HepG2 (cell line): ENCODE results near the gene TIFAB. TPM values are rescaled to one million over a fixed set of nuclear protein-coding genes. Genes with fewer than 3 reads are reported as not detected.

Experiments used
- ATAC-seq: fragments of 200-7000 bp; cut with Tn5 transposase; 3 replicates; pipeline ENCODE4 v1.9.1; 2020; ENCODE audit warnings: mild to moderate bottlenecking, moderate library complexity
- BruUV-seq: library from RNA; stranded (reverse); fragments of 400-500 nt; replicated peaks from 2 replicates; lab custom pipeline; 2021; lab: Mats Ljungman, UMichigan
- CTCF ChIA-PET: fragments of 300-600 bp; formaldehyde crosslinking; extraction: SDS; loops from one replicate; lab custom pipeline; 2021; ENCODE audit warnings: low total read pairs, inconsistent platforms, low intra/inter-chr PET ratio; lab: Yijun Ruan, JAX
- POLR2A ChIA-PET: fragments of 350-600 bp; sonication (Branson Sonifier 250); formaldehyde crosslinking; loops from one replicate; lab custom pipeline; 2020; ENCODE audit warnings: antibody characterized with exemption, inconsistent platforms; lab: Yijun Ruan, JAX
- DNase-seq: peaks from one replicate; pipeline ENCODE4 v3.0.0-alpha.2; 2015; ENCODE audit warnings: low spot score
- FAIRE-seq: peaks from 3 replicates; lab custom pipeline; 2011; peaks lifted over from hg19 to GRCh38; lab: Jason Lieb, UNC
- H2AFZ ChIP-seq: one replicate; pipeline ENCODE4 v1.6.1; 2011; ENCODE audit warnings: low read length, inconsistent platforms
- H3K27ac ChIP-seq: fragments of 300-600 bp; 3 replicates; pipeline ENCODE4 v1.8.0; 2011; ENCODE audit warnings: mixed run types, mild to moderate bottlenecking, mixed read lengths, low read length, inconsistent platforms; ENCODE audit not compliant: insufficient read depth; ENCODE audit errors: extremely low read length
- H3K27me3 ChIP-seq, 2 experiments: fragments of 200-600 bp in 1 of 2; 2 replicates in 1 of 2; 3 replicates in 1 of 2; pipeline versions ENCODE4 v1.6.0 to v1.8.0; 2011; ENCODE audit warnings: low read length in 2 of 2, mild to moderate bottlenecking in 2 of 2, moderate library complexity in 2 of 2, inconsistent platforms in 1 of 2; ENCODE audit not compliant: insufficient read depth in 2 of 2, control insufficient read depth in 1 of 2
- H3K36me3 ChIP-seq, 2 experiments: fragments of 200-600 bp in 1 of 2; replicated peaks in 1 of 2; 2 replicates in 1 of 2; 3 replicates in 1 of 2; pipeline versions ENCODE4 v1.5.1 to v1.8.0; 2011; ENCODE audit warnings: low read length in 2 of 2, inconsistent platforms in 1 of 2; ENCODE audit not compliant: insufficient read depth in 2 of 2, control insufficient read depth in 1 of 2
- H3K4me1 ChIP-seq: 2 replicates; pipeline ENCODE4 v1.5.1; 2012; ENCODE audit warnings: low read length, inconsistent platforms; ENCODE audit not compliant: insufficient read depth
- H3K4me2 ChIP-seq: 2 replicates; pipeline ENCODE4 v1.6.0; 2011; ENCODE audit warnings: low read depth, low read length, inconsistent platforms
- H3K4me3 ChIP-seq, 3 experiments: fragments of 200-600 bp in 1 of 3; sonication (generic), shearing (Covaris generic) in 1 of 3; replicated peaks in 1 of 3; 2 replicates each; pipeline ENCODE4 v1.5.1; 2011 to 2016; ENCODE audit warnings: low read length in 3 of 3, inconsistent platforms in 2 of 3, low read depth in 2 of 3, mild to moderate bottlenecking in 2 of 3, control low read depth in 1 of 3, mixed read lengths in 1 of 3; ENCODE audit not compliant: insufficient read depth in 1 of 3
- H3K79me2 ChIP-seq: one replicate; pipeline ENCODE4 v1.6.1; 2011; ENCODE audit warnings: low read length, inconsistent platforms; ENCODE audit not compliant: insufficient read depth
- H3K9ac ChIP-seq: 2 replicates; pipeline ENCODE4 v1.6.0; 2011; ENCODE audit warnings: mild to moderate bottlenecking, low read depth, low read length, inconsistent platforms; ENCODE audit not compliant: insufficient read depth
- H3K9me3 ChIP-seq: 2 replicates; pipeline ENCODE4 v1.5.1; 2012; ENCODE audit warnings: mild to moderate bottlenecking, low read length
- H4K20me1 ChIP-seq: 2 replicates; pipeline ENCODE4 v1.6.0; 2011; ENCODE audit warnings: inconsistent platforms, mild to moderate bottlenecking, low read length, moderate library complexity; ENCODE audit not compliant: insufficient read depth
- AHR ChIP-seq: IDR thresholded peaks from 2 replicates; pipeline ENCODE4 v1.6.1; 2018; ENCODE audit warnings: missing genetic modification reagents, missing compliant biosample characterization
- ATF6 ChIP-seq: sonication (generic); formaldehyde crosslinking; conservative IDR thresholded peaks from 2 replicates; pipeline ENCODE4 v1.4.0; 2020; ENCODE audit warnings: missing genetic modification reagents
- CBFB ChIP-seq: sonication (generic); formaldehyde crosslinking; IDR thresholded peaks from 2 replicates; pipeline ENCODE4 v1.4.0; 2020; ENCODE audit warnings: missing genetic modification reagents
- CHD4 ChIP-seq: fragments of 200-600 bp; sonication (generic); IDR thresholded peaks from 2 replicates; pipeline ENCODE4 v1.7.0; 2017; ENCODE audit warnings: mild to moderate bottlenecking, low read length, borderline replicate concordance
- CREB3 ChIP-seq: sonication (generic); formaldehyde crosslinking; IDR thresholded peaks from 2 replicates; pipeline ENCODE4 v1.5.0; 2020; ENCODE audit warnings: missing genetic modification reagents
- HHEX ChIP-seq: IDR thresholded peaks from 2 replicates; pipeline ENCODE4 v1.6.1; 2016; ENCODE audit warnings: control low read depth
- IRF9 ChIP-seq: sonication (generic); formaldehyde crosslinking; IDR thresholded peaks from 2 replicates; pipeline ENCODE4 v1.8.0; 2022; ENCODE audit warnings: missing genetic modification reagents, mild to moderate bottlenecking, borderline replicate concordance
- ISX ChIP-seq: sonication (generic); formaldehyde crosslinking; conservative IDR thresholded peaks from 2 replicates; pipeline ENCODE4 v1.5.0; 2020; ENCODE audit warnings: missing genetic modification reagents
- MXD3 ChIP-seq: IDR thresholded peaks from 2 replicates; pipeline ENCODE4 v1.6.1; 2016; ENCODE audit warnings: mild to moderate bottlenecking, missing biosample characterization, missing genetic modification reagents
- PAXIP1 ChIP-seq: sonication (generic); formaldehyde crosslinking; conservative IDR thresholded peaks from 2 replicates; pipeline ENCODE4 v1.4.0; 2020; ENCODE audit warnings: mild to moderate bottlenecking, missing genetic modification reagents, moderate library complexity
- ZNF296 ChIP-seq: sonication (generic); formaldehyde crosslinking; conservative IDR thresholded peaks from 2 replicates; pipeline ENCODE4 v1.5.0; 2020; ENCODE audit warnings: mild to moderate bottlenecking, missing genetic modification reagents
- ZNF839 ChIP-seq: sonication (generic); formaldehyde crosslinking; IDR thresholded peaks from 2 replicates; pipeline ENCODE4 v1.4.0; 2020; ENCODE audit warnings: missing genetic modification reagents, mild to moderate bottlenecking, borderline replicate concordance
- WGBS: methylation state at CpG from one replicate; pipeline ENCODE4 v1.1.6; 2017; ENCODE audit warnings: low lambda C conversion rate; 5-methylcytosine and 5-hydroxymethylcytosine counted together
- in situ Hi-C: cut with HindIII; loops from 2 replicates; pipeline ENCODE4 v1.10.0; 2017; ENCODE audit warnings: low pct_unique_long_range_greater_than_20kb; ENCODE audit not compliant: extremely low pct_ligation_motif_present
- intact Hi-C: fragments of 100-400 bp; cut with micrococcal nuclease; formaldehyde crosslinking; loops from one replicate; pipeline ENCODE4 v1.10.0; 2022; ENCODE audit not compliant: unreplicated experiment
- polyA plus RNA-seq, 8 experiments: library from polyadenylated mRNA; depleted of rRNA in 3 of 8; stranded (reverse) in 7 of 8; unstranded in 1 of 8; fragments of >200 nt; fragmentation: Illumina TruSeq in 4 of 8; extraction: Trizol in 4 of 8; gene quantifications; 2 replicates each; pipeline versions ENCODE4 v1.2.1 to v1.2.3, GENCODE V29; 2011 to 2016; ENCODE audit warnings: low read depth in 4 of 8, missing spikeins in 1 of 8, mixed read lengths in 1 of 8; ENCODE audit not compliant: insufficient read depth in 1 of 8
- total RNA-seq, 5 experiments: library from RNA; depleted of rRNA; stranded (reverse); fragments of >200 nt; fragmentation: Illumina TruSeq; extraction: Trizol; gene quantifications; 2 replicates each; pipeline ENCODE4 v1.2.3, GENCODE V29; 2016; ENCODE audit warnings: low read depth in 1 of 5

TIFAB gene
- total and polyA plus RNA-seq, 2 of the 13 experiments (the other 11 are each of a cell fraction or from before 2014, with no cell fraction given), result not detected

- TF ChIP-seq PAXIP1, result no peak
- no peak for TF ChIP-seq CHD4
- no peak for TF ChIP-seq MXD3 (CRISPR knock-in tag)
- TF ChIP-seq ATF6 (CRISPR knock-in tag), result no peak
- TF ChIP-seq AHR, result no peak
Observed at GRCh38 chr5:135437422-135437795, 14.7 kb downstream of the TIFAB start (continued).

GRCh38 chr5:135436951-135437418 is 15.2 kb downstream of the TIFAB start:
- FAIRE-seq, result no peak
- BruUV-seq, result no TSS peak
- Histone ChIP-seq H2AFZ (no peak overlapping the region), H3K36me3 (no peaks in the 10 kb centered on the region), H3K9ac (no peak overlapping the region), H3K27ac (no peak overlapping the region), H3K4me2 (no peak overlapping the region), H4K20me1 (no peaks in the 10 kb centered on the region), H3K9me3 (no peaks in the 10 kb centered on the region), H3K79me2 (no peaks in the 10 kb centered on the region), H3K27me3 (peaks cover 3 to 23% of the 10 kb centered on the region in 2 experiments; a peak in 4 of 5 replicates), H3K4me1 (peaks cover 51% of the 10 kb centered on the region), H3K4me3 (no peak overlapping the region)
- TF ChIP-seq ISX (no peak), IRF9 (CRISPR knock-in tag) (no peak), ZNF296 (CRISPR knock-in tag) (no peak), CREB3 (CRISPR knock-in tag) (no peak), CBFB (CRISPR knock-in tag) (no peak), HHEX (CRISPR knock-in tag) (no peak), ZNF839 (CRISPR knock-in tag) (no peak)
- ChIA-PET POLR2A (no interaction called here), CTCF (no interaction called here)
- ATAC-seq, result no peak
- DNase-seq, result no peak
- in situ Hi-C loops (no loop called here), intact Hi-C loops (loop anchor here (10.0 kb wide), 1 partner anchor 112 kb away; no protein-coding TSS in a partner anchor)
- WGBS, result 30% methylated on average over 5 of the region's 7 CpGs
